NCI-H1436 (cell line): Measurements from ENCODE around the gene APP.
"Not testable (repeated sequence)": the region's sequence is repeated elsewhere in the genome, so short reads cannot be mapped to it uniquely, and the experiment has no call there.

Source experiments
- DNase-seq: peaks from one replicate; lab custom pipeline; 2025; lab: John Stamatoyannopoulos, UW

APP gene

DNA sequence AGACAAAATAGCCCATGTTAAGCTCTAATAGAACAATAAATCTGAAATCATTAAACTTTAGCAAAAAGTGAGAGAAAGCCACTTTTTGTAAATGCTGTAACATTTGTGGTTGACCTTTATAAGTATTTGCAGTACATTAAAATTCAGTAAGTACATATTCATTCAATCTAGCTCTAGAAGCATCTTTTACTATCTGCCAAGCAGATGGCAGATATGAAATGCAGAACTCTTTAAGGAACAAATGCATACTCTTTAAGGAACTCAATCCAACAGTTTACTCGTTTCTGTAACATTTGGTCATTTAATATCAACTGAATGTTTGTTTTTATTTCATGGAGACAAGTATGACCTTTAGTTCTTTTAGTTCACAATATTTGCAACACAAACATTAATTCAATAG lies 150.1 kb downstream of the APP start:
- no peak for DNase-seq

DNA sequence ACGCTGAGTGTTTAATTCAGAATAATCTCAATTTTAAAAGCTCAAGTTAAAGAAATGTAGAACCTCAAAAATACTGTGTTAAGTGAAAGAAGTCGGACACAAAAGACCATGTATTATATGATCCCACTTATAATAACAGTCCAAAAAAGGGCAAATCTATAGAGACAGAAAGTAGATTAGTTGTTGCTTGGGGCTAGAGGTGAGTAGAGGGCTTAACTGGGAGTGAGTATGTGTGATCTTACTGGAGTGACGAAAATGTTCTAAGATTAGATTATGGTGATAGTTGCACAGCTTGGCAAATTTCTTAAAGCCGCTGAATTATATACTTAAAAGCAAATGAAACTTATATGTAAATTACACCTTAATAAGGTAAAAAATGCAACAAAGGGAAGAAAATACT lies 150.5 kb downstream of the APP start:
- no peak for DNase-seq

DNA sequence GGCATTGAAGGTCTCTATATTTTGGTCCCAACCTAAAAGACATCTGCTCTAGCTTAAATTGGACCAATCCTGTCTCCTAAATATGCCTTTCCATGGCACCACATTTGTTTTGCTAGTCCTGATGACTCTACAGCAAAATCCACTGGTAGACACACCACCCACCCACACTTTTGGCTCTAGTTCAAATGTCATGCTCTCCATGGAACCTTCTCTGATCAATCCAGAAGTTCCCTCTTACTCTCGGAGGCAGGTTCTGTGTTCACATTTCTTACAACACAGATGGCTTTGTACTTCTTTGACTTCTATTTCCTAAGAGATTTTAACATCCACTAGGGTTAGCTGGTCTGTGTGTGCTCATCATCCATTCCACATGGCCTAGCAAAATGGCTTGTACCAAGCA lies 151.3 kb downstream of the APP start:
- no peak for DNase-seq

DNA sequence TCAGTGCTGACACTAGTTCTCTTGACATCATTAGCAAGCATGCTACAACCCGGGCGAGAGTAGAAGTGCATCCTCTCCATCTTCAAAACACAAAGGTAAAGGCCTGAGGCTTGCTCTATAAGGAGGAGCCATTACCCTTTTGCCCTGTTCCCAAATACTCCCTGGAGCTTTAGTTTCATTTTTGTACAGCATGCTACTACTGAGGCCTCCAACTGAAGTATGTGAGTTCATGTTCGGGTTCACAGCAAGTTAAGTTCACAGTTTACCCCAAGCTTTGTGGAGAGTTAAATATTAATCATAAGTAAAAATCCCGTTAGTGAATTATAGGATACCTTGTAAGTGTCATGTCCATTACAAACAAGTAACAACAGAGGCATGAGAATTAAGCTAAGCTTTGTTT lies 156.6 kb downstream of the APP start:
- DNase-seq: no peak

DNA sequence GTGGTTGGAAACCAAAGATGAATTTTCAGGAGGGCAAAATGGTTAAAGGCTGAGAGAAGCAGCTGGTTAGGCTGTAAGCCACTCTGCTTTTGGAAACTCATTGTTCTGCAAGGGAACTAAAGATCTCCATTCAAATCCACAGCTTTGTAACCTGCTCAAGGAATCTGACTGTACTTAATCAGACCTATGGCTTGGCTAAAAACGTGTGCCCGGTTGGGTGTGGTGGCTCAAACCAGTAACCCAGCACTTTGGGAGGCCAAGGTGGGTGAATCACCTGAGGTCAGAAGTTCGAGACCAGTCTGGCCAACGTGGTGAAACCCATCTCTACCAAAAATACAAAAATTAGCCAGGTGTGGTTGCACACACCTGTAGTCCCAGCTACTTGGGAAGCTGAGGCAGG lies 158.1 kb downstream of the APP start:
- not testable (repeated sequence) for DNase-seq

DNA sequence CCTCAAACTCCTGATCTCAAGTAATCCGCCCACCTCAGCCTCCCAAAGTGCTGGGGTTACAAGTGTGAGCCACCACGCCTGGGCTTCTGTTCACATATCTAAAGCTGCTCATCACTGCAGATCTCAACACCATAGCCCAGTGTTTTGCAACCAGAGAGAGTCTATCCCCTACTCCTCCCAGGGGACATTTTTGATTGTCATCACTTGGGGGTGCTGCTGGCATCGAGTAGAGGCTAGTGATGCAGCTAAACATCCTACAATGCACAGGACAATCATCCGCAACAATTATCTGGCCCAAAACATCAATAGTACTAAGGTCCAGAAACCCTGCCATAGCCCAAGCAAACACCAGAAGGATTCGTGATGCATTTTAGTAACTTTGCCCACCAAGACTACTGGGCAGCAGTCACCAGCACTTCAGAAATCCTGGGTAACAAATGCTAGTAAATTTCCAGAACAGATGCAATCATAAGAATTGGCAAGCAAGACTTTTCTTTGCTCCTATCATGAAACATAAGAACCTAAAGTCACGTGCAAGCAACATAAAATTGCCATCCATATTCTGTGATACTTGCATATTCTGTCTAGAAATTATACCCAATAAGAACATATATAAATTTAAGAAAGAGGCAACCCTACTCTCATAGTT lies 159.2 kb downstream of the APP start:
- no peak for DNase-seq

DNA sequence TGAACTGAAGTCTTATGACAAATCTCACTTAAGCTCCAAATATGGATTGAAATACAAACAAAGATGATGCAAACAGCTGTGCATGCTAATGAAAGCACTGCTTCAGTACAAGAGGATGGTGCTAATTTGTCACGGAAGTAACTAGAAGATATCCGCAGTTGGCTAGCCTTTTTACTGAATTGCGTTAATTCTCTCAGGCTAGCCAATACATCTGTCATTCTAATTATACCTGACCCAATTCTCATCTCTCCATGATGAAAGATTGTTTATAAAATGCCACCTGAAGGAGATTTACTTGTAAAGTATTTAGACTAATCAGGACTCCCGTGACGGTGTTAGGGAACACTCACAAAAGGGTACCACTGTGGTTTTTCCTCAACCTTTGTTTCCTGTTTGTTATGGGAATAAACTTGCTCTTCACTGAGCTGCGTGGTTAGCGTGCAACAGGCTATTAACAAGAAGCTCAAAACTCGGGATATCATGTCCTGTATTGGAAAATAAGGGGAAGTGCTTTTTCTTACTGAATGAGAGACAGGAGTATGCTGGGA lies 162.5 kb downstream of the APP start:
- peak; percentile 66 for DNase-seq

DNA sequence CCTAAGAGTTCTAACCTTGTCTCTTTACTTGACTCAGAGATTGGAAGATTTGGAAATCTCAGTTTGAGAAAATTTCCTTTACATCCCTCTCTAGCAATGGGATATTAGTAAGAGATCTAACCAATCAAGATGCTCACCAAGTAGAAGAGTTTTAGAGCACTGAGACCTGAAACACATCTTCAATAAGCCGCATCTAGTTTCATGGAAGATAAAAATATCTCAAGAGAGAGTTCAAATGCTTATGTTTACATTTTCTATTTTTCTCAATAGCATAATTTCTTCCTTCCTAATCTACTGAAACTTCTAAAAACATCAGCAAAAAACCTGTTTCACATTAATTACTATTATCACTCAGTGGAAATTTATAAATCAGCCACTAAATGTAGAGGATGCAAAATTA lies 165.1 kb downstream of the APP start:
- no peak for DNase-seq

DNA sequence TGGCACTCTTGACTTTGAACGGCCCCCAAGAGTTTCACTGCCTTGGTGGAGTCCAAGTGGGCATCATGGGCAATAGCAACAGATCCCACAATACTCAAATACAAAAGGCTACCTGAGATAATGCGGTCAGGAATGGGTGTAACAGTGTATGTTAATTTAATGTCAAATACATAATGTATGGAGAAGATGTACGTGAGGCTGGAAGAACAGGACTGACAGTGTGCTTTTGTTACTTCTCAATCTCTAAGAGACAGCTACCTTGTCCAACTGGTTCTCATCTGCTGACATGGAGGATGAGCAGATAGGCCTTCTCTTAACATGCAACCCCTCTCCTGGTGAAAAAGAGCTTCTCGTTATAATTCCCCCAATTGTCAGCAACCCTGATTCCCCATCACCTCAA lies 167.2 kb downstream of the APP start:
- DNase-seq: no peak

DNA sequence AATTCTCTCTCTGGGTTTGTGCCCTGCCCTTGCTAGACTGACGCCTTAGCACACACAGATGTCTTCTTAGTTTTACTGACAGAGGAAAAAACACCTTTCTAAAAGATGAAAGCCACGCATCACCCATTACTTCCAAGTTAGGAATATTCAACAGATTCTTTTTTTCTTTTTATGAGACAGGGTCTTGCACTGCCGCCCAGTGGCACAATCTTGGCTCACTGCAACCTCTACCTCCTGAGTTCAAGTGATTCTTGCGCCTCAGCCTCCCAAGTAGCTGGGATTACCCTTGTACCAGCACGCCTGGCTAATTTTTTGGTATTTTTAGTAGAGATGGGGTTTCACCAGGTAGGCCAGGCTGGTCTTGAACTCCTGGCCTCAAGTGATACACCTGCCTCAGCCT lies 169.2 kb downstream of the APP start:
- no peak for DNase-seq

DNA sequence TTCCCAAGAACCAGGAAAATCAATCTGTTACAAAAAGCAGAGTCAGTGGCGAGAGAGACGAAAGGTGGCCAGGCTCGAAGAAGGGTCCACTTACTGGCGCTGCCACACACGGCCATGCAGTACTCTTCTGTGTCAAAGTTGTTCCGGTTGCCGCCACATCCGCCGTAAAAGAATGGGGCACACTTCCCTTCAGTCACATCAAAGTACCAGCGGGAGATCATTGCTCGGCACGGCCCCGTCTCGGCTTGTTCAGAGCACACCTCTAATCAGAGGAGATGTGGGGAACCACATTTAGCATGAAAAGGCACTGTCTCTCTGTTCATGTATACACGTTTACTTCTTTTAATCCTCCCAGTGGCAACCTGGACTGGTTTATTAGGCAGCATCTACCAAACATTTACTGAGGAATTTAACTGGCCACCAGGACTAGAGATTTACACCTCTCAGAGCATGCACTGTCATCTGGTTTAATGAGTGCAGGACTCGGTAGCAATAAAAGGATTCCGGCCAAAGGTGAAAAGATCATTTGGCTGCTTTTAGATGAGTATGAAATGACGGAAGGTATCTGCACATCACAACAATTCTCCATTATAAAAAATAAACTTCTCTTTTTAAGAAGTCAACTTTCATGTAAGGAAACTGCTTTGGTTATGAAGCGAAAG lies 170.5 kb downstream of the APP start:
- no peak for DNase-seq

DNA sequence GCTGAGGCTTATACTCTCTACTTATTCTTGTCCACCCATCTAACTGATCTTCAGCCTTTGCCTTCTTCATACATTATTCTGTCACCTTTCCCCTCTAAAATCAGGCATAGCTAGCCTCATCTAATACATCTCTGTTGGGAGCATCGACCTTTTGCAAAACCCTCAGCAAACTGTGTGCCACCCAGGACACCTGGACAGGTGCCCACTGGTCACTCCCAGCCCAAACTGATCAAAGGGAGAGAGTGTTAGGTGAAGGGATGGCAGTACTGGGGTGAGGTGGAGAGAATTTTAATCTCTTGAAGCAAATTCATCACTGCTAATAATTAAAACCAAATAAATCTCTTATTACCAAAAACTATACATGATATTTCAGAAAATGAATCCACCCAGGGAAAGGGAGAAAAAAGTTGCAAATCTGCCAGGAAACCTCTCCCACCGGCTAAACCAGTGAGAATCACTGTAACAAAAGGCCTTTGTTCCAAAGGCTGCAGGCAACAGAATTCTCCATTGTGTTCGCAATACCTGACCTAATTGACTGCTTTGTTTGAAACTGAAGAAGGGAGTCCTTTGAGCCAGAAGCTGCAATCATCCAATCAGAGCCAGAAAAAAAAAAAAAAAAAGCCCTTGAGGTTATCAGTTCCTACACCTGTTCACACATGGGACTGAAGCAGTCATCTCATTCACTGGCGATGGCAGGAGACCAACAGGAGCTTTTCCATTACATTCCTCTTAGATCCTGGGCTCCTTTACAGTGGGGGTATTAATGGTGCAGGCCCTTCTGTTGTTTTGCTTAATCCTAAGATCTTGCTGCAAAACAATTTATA lies 172.6 kb downstream of the APP start:
- peak; percentile 97 for DNase-seq

DNA sequence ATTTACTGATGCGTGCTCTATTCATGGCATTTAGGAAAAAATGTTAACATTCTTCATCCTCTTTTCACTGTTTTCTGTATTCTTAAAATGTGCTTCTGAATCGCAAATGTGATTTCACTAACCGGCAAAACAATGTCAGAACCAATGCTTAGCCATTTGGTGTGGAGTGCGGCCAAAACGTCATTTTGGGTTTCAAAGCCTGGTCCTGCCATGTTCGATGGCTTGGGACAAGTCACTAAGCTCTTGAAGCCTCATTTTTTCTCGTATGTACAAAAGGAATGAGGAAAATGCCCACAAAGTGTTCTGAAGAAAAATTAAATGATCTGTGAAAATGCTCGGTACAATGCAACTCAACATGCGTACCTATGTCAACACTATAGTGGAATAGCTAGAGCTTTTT lies 175.3 kb downstream of the APP start:
- DNase-seq: no peak

DNA sequence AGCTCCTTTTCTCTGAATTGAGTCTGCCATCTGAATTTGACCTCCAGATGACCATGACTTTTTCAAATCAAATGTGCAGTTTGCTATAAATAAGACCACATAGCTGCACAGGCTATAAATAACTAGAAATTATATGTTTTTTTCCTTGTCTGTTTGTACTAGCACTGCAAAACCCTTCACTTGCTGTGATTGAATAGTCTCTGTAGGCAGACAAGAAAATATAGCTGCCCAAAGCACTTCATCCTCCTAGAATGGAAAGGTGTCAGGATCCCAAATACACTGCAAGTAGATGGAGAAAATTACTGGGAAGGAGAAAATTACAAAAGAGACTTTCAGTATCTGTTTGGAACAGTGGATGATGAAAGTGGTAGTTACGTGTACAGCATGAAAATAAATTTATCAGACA lies 175.8 kb downstream of the APP start:
- no peak for DNase-seq

DNA sequence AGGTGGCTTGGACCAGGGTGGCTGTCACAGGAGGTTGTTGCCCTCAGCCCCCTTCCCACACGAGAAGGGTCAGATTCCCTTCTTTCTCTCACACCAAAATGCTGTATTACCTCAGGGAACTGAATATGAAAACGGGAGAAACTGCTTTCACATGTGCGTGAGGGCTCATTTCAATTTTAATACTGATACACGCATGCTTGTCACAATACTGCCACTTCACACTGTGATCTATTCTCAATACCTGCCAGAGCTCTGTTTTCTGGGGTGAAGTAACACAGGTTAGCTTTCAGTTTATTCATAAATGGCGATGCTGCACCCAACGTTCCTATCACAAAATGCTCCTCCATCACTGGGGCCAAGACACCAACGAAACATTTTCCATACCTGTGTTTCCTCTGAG lies 181.8 kb downstream of the APP start:
- no peak for DNase-seq

DNA sequence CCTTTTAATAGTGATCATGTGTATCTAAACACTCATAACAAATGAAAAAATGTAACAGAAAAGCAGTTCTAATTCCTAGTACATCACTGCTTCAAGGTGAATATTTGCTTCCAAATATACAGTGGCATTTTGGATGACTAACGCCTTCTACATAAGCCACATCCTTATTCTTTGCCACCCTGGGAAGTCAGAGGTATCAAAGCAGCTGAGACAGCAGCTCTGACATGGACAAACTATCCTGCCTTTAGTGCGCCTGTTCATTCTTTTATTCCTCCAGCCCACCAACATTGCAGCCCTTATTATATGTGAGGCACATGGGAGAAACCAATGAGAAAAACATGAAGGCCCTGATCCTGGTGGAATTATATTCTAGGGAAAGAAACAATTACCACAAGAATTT lies 183.0 kb downstream of the APP start:
- no peak for DNase-seq

DNA sequence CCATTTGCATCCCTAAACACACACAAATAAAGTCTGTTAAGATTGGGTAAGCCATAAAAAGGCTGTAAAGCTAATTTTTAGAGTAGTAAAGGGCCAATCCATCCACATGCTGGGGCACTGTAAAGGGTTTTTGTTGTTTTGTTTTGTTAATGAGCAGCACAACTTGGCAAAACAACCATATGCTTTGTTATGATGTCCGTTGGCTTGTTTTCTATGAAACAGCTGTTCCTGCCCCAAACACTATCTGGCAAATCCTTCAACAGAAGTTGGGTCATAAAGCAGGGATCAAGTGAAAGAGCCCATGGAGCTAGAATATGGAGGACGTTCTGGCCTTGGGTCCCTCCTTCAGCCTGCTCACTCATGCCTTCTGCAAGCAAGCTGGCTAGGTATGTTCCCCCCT lies 183.6 kb downstream of the APP start:
- no peak for DNase-seq

DNA sequence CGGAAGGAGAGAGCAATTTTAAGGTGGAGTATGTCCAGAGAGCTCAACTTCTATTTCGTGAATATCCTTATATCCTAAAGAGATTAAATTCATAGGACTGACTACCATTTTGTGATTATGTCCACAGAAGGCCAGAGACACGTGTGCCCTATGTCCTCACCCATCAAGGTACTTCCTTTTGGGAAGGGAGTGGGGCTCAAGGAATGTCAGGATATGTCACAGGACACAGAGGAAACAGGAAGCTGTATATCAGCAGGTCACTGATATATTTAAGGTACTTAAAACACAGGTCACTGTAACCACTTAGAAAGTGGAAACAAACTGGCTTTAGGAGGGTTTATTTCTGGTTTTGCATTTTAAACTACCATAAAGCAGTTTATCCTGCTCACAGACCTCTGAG lies 184.6 kb downstream of the APP start:
- DNase-seq: no peak

DNA sequence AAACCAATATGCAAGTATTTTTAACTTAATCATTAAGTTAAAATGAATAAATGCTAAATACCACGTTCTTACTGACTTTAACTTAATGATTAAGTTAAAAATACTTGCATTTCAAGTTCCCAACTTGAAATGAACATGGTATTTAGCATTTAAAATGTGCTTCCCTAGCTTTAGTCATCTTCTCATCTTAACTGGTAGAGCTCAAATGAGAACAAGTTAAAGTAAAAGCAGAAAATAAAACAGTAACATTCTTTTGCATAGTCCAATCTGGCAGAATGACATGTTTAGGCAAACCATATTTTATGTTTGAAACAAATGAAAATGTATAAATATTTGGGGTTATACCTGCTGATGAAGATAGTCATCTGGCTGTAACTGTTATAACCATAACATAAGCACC lies 186.0 kb downstream of the APP start:
- DNase-seq: no peak

DNA sequence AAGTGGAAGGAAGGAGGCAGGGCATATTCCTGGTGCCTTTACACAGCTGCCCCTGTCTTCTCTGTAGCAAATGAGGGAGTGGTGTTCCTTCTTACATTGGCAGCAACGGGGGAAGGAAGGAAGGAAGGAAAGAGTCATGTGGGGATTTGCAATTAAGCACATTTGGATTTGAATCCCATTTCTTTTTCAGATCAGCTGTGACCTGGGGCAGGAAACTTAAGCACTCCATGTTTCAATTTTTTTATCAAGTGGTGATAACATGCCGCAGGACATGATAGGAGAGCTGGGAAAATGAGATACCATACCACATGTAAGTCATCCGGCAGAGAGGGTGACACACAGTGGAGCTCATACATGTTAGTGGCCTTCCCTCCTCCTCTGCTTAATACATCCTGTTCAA lies 186.8 kb downstream of the APP start:
- no peak for DNase-seq

DNA sequence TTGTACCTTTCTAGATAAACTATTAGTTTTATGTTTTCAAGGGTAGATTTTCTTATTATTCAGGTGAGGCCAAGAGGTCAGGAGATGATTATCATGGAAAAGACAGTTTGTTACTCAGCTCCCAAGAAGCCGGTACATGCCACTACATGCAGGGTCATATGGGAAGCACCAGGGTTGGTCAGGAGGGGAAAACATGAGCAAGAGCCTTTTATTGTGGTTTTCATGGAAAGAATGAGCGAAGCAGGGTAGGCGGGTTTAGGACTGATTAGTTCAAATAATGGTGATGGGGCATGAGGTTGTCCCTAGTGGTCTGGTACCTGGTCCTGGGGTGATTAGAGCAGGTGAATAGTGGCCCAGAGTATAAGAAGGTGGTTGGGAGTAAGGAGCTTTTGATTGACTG lies 189.9 kb downstream of the APP start:
- no peak for DNase-seq

DNA sequence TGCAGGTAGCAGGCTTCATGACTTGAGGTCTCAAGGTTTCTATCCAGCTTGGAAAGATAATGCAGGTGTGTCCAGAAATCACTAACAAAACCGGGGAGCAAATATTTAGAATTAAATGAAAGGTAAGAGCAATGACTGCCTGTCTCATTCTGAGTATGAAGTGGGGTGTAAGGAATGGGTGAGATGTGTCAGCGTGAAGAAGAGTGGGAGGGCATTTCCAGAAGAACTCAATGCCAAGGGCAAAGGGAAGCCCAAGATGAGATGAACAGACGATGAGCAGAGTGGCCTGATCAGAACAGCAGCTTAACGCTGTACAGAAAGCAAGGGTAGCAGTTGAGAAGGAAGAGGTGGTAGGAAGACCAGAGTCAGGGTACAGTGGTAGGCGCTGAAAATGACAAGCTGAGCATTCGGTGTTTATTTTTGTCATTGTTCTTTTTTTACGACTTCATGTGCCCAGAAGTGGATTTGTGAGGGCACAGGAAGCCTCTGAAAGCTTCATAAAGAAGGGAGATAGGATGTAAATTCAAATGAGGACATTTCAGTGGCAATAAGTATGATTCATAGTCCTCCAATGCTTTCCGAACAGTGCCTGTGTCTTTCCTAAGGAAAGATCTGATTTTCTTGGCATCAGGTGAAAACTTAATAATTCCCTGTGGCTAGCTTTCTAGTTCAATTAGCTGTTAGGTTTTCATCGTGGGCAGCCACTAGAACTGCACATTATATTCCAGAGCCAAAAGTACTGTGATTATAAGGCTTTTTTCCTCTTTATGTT lies 190.5 kb downstream of the APP start:
- no peak for DNase-seq
